Adrenal gland (tissue), 5 donors: ENCODE data around the gene IFITM1.

Source experiments
- CTCF ChIP-seq, 6 experiments: fragments of 450-650 bp in 4 of 6; fragments of 200-600 bp in 2 of 6; sonication (generic) in 1 of 6; IDR thresholded peaks; 1 replicate in 5 of 6; 2 replicates in 1 of 6; pipeline versions ENCODE4 v1.5.1 to v1.8.0; 2016 to 2021; ENCODE audit warnings: antibody characterized with exemption in 6 of 6, mild to moderate bottlenecking in 2 of 6, moderate library complexity in 1 of 6
- POLR2A ChIP-seq, 2 donors: fragments of 450-650 bp; IDR thresholded peaks; one replicate each; pipeline ENCODE4 v1.6.1; 2017; ENCODE audit warnings: antibody characterized with exemption in 2 of 2, mild to moderate bottlenecking in 2 of 2, moderate library complexity in 1 of 2
- donor health status: DM: no; HTN: no; CAD: no.

- TF ChIP-seq POLR2A (IDR thresholded peaks at IDR 0.05) (no peak), CTCF (IDR thresholded peaks at IDR 0.05) (no peak)
These were observed 14.6 kb upstream of the IFITM1 start, which contains the start of gene IFITM5 for GRCh38 chr11:299081-299891.
